IMR-90 (cell line): ENCODE data around the gene LPAR1. TPM values are rescaled to one million over a fixed set of nuclear protein-coding genes. Genes with fewer than 3 reads are reported as not detected.
A peak's percentile ranks its signal among the peaks of the same experiment; 100 is the strongest.

ENCODE experiments used
- ATAC-seq: fragments of 200-7000 bp; cut with Tn5 transposase; 2 replicates; pipeline ENCODE4 v1.9.1; 2020; ENCODE audit warnings: low read depth, mild to moderate bottlenecking, moderate library complexity
- BruUV-seq: library from RNA; stranded (reverse); fragments of 400-500 nt; replicated peaks from 2 replicates; lab custom pipeline; 2021; lab: Mats Ljungman, UMichigan
- CTCF ChIA-PET: fragments of 300-600 bp; formaldehyde crosslinking; extraction: SDS; loops from one replicate; lab custom pipeline; 2021; ENCODE audit warnings: antibody characterized with exemption; lab: Yijun Ruan, JAX
- POLR2A ChIA-PET: fragments of 300-600 bp; sonication (Branson Sonifier 250); formaldehyde crosslinking; loops from one replicate; lab custom pipeline; 2022; ENCODE audit warnings: antibody characterized with exemption; ENCODE audit not compliant: unreplicated experiment; lab: Charles Lee
- DNase-seq: peaks from one replicate; pipeline ENCODE4 v3.0.0; 2013
- H2AFZ ChIP-seq: replicated peaks from 2 replicates; pipeline ENCODE3; 2013; ENCODE audit warnings: low read length, mild to moderate bottlenecking; ENCODE audit not compliant: poor library complexity
- H2AK5ac ChIP-seq: 2 replicates; pipeline ENCODE4 v1.6.1; 2013; ENCODE audit warnings: low read depth, low read length, inconsistent platforms
- H2AK9ac ChIP-seq: replicated peaks from 2 replicates; pipeline ENCODE3; 2013; ENCODE audit warnings: mild to moderate bottlenecking, low read depth, low read length, moderate library complexity; ENCODE audit not compliant: poor library complexity
- H2BK120ac ChIP-seq: 2 replicates; pipeline ENCODE4 v1.6.1; 2013; ENCODE audit warnings: low read depth, low read length, inconsistent platforms
- H2BK15ac ChIP-seq: 3 replicates; pipeline ENCODE4 v1.6.1; 2013; ENCODE audit warnings: low read depth, low read length, inconsistent platforms
- H2BK20ac ChIP-seq: 2 replicates; pipeline ENCODE4 v1.6.1; 2013; ENCODE audit warnings: low read depth, mild to moderate bottlenecking, inconsistent platforms, low read length, moderate library complexity
- H2BK5ac ChIP-seq: 2 replicates; pipeline ENCODE4 v1.6.1; 2013; ENCODE audit warnings: mild to moderate bottlenecking, low read depth, low read length, inconsistent platforms; ENCODE audit not compliant: poor library complexity, severe bottlenecking
- H3K14ac ChIP-seq: replicated peaks from 2 replicates; pipeline ENCODE4 v1.6.1; 2013; ENCODE audit warnings: low read depth, low read length, inconsistent platforms
- H3K18ac ChIP-seq: 2 replicates; pipeline ENCODE4 v1.6.1; 2013; ENCODE audit warnings: low read depth, low read length, control low read depth
- H3K23ac ChIP-seq: 2 replicates; pipeline ENCODE4 v1.6.1; 2013; ENCODE audit warnings: low read depth, low read length, inconsistent platforms
- H3K27ac ChIP-seq: 2 replicates; pipeline ENCODE4 v1.5.1; 2013; ENCODE audit warnings: mild to moderate bottlenecking, control low read depth, low read length; ENCODE audit not compliant: insufficient read depth
- H3K27me3 ChIP-seq: 2 replicates; pipeline ENCODE4 v1.6.1; 2013; ENCODE audit warnings: low read length; ENCODE audit not compliant: control insufficient read depth, insufficient read depth
- H3K36me3 ChIP-seq: 2 replicates; pipeline ENCODE4 v1.6.1; 2013; ENCODE audit warnings: low read length, mixed read lengths; ENCODE audit not compliant: control insufficient read depth, insufficient read depth
- H3K4ac ChIP-seq: 2 replicates; pipeline ENCODE4 v1.6.1; 2013; ENCODE audit warnings: low read depth, low read length, inconsistent platforms
- H3K4me1 ChIP-seq: 2 replicates; pipeline ENCODE4 v1.6.1; 2013; ENCODE audit warnings: low read length, mixed read lengths; ENCODE audit not compliant: control insufficient read depth, insufficient read depth
- H3K4me2 ChIP-seq: 2 replicates; pipeline ENCODE4 v1.6.1; 2013; ENCODE audit warnings: low read depth, mild to moderate bottlenecking, control low read depth, low read length, moderate library complexity
- H3K4me3 ChIP-seq: 2 replicates; pipeline ENCODE4 v1.5.1; 2013; ENCODE audit warnings: low read depth, mild to moderate bottlenecking, control low read depth, low read length, moderate library complexity; ENCODE audit not compliant: insufficient read depth
- H3K56ac ChIP-seq: 2 replicates; pipeline ENCODE4 v1.6.1; 2013; ENCODE audit warnings: low read length, inconsistent platforms; ENCODE audit not compliant: insufficient read depth; ENCODE audit errors: extremely low read depth
- H3K79me1 ChIP-seq, 2 experiments: 2 replicates each; pipeline ENCODE4 v1.6.1; 2013; ENCODE audit warnings: low read length in 2 of 2, inconsistent platforms in 1 of 2, low read depth in 1 of 2
- H3K9ac ChIP-seq: 2 replicates; pipeline ENCODE4 v1.6.1; 2013; ENCODE audit warnings: low read depth, low read length, control low read depth
- H3K9me1 ChIP-seq: 2 replicates; pipeline ENCODE4 v1.6.1; 2013; ENCODE audit warnings: low read length, inconsistent platforms; ENCODE audit not compliant: insufficient read depth
- H3K9me3 ChIP-seq: 2 replicates; pipeline ENCODE4 v1.6.1; 2013; ENCODE audit warnings: low read length; ENCODE audit not compliant: control insufficient read depth, insufficient read depth
- H4K20me1 ChIP-seq: 2 replicates; pipeline ENCODE4 v1.6.1; 2013; ENCODE audit warnings: low read length, inconsistent platforms; ENCODE audit not compliant: insufficient read depth
- H4K5ac ChIP-seq: 2 replicates; pipeline ENCODE4 v1.6.1; 2013; ENCODE audit warnings: mild to moderate bottlenecking, low read depth, low read length, control low read depth
- H4K8ac ChIP-seq, 2 experiments: 2 replicates each; pipeline ENCODE4 v1.6.1; 2013; ENCODE audit warnings: low read depth in 2 of 2, low read length in 2 of 2, control low read depth in 1 of 2, inconsistent platforms in 1 of 2
- H4K91ac ChIP-seq: 2 replicates; pipeline ENCODE4 v1.6.1; 2013; ENCODE audit warnings: low read depth, low read length, inconsistent platforms; ENCODE audit not compliant: insufficient read depth
- CEBPB ChIP-seq: IDR thresholded peaks from 2 replicates; pipeline ENCODE4 v1.6.1; 2012; ENCODE audit warnings: low read depth, low read length, improper control_type of control experiment
- NFE2L2 ChIP-seq: fragments of 150-350 bp; IDR thresholded peaks from 2 replicates; pipeline ENCODE4 v1.6.1; 2016; ENCODE audit warnings: low read depth, mild to moderate bottlenecking, low read length
- WGBS, 2 experiments: methylation state at CpG; one replicate each; pipeline versions ENCODE4 v1.1.5 to v1.1.7; 2013; ENCODE audit warnings: missing lambda C conversion rate in 2 of 2; ENCODE audit not compliant: insufficient read length in 1 of 2; ENCODE audit errors: extremely low coverage in 2 of 2; 5-methylcytosine and 5-hydroxymethylcytosine counted together
- dilution Hi-C: fragments of 300-500 bp; cut with HindIII; formaldehyde crosslinking; loops from one replicate; pipeline ENCODE4 v1.14.3; 2018; ENCODE audit warnings: low sequenced_read_pairs; ENCODE audit not compliant: unreplicated experiment
- in situ Hi-C: fragments of 300-500 bp; cut with MboI; formaldehyde crosslinking; loops from 3 replicates; pipeline ENCODE4 v1.14.3; 2019; ENCODE audit warnings: low sequenced_read_pairs, inconsistent platforms, mixed read lengths
- intact Hi-C: fragments of 100-400 bp; cut with micrococcal nuclease; formaldehyde crosslinking; loops from 2 replicates; pipeline ENCODE4 v1.10.0; 2022
- polyA plus RNA-seq, 3 experiments: library from polyadenylated mRNA; depleted of rRNA; stranded (reverse); fragments of >200 nt; gene quantifications; 2 replicates each; pipeline ENCODE4 v1.2.3, GENCODE V29; 2012; ENCODE audit warnings: low replicate concordance in 1 of 3
- total RNA-seq: library from RNA; depleted of rRNA; stranded (reverse); fragments of >200 nt; gene quantifications from 2 replicates; pipeline ENCODE4 v1.2.3, GENCODE V29; 2012

LPAR1 gene
- total and polyA plus RNA-seq, 2 of the 4 experiments (the other 2 are of a cell fraction): 171 to 315 TPM

GRCh38 chr9:111034898-111035539, 3.3 kb downstream of the LPAR1 start:
- H3K27ac ChIP-seq: peak overlapping the region; percentile 97
- peak overlapping the region; percentile 96 for H3K18ac ChIP-seq
- no TSS peak for BruUV-seq
- TF ChIP-seq CEBPB: peak; percentile 45; the same call in 1 of the 2 replicates
- no peak for TF ChIP-seq NFE2L2
- no peaks in the 10 kb centered on the region for H3K9me3 ChIP-seq
- dilution Hi-C loops (no loop called here), intact Hi-C loops (loop anchor here (5.0 to 10.0 kb wide), 7 partner anchors 98 to 398 kb away; no protein-coding TSS in a partner anchor), in situ Hi-C loops (loop anchor here (5.0 kb wide), 1 partner anchor 262 kb away; no protein-coding TSS in a partner anchor)
- peak overlapping the region; percentile 94 for H3K4me2 ChIP-seq
- peak overlapping the region; percentile 97 for H3K23ac ChIP-seq
- DNase-seq: peak; percentile 38
- peaks cover 23% of the 10 kb centered on the region for H3K9me1 ChIP-seq
- 50% methylated on average over 2 of the region's 9 CpGs; no CpG with 5 or more reads in 1 of the 2 experiments for WGBS, 2 experiments
- peak overlapping the region; percentile 76 for H2AK5ac ChIP-seq
- peak overlapping the region; percentile 84 for H2BK120ac ChIP-seq
- POLR2A ChIA-PET: interaction anchor here (0.6 to 1.4 kb wide), 10 partner anchors 31 to 384 kb away, joined by 3 to 11 read pairs (median 4); no protein-coding TSS in a partner anchor
- peaks cover 16% of the 10 kb centered on the region for H3K4me1 ChIP-seq
- H3K27me3 ChIP-seq: no peaks in the 10 kb centered on the region
- peak overlapping the region; percentile 26 for H2AK9ac ChIP-seq
- peak overlapping the region; percentile 99 for H3K56ac ChIP-seq
- peak overlapping the region; percentile 1 to 94; a peak in 3 of 4 replicates for H4K8ac ChIP-seq
- peak overlapping the region; percentile 93 for H3K14ac ChIP-seq
- H4K5ac ChIP-seq: peak overlapping the region; percentile 88
- H3K79me1 ChIP-seq: peaks cover 0 to 39% of the 10 kb centered on the region in 2 experiments; a peak in 2 of 4 replicates
- H3K4me3 ChIP-seq: peak overlapping the region; percentile 90
- peak overlapping the region; percentile 83 for H2BK20ac ChIP-seq
- H3K9ac ChIP-seq: peak overlapping the region; percentile 99
- H4K91ac ChIP-seq: peak overlapping the region; percentile 65
- no peak overlapping the region for H2AFZ ChIP-seq
- peak overlapping the region; percentile 93 for H3K4ac ChIP-seq
- peaks cover 48% of the 10 kb centered on the region for H4K20me1 ChIP-seq
- H3K36me3 ChIP-seq: peaks cover 12% of the 10 kb centered on the region
- no peak for ATAC-seq
- H2BK15ac ChIP-seq: peak overlapping the region; percentile 39; the same call in 1 of the 3 replicates
- H2BK5ac ChIP-seq: peak overlapping the region; percentile 94
- CTCF ChIA-PET: interaction anchor here (1.1 to 1.6 kb wide), 5 partner anchors 50 to 397 kb away, joined by 3 to 5 read pairs (median 3); no protein-coding TSS in a partner anchor
